Measurements from ENCODE around the gene SERPINB2. TPM values are rescaled to one million over a fixed set of nuclear protein-coding genes. Genes with fewer than 3 reads are reported as not detected.

SERPINB2 gene
- total RNA-seq, 1 donor from 2014 or later = 1.7 TPM

- no peak overlapping the region for H3K4me3 ChIP-seq (ENCODE audit: insufficient read depth, low read depth, low read length)
- Mint-ChIP-seq H3K9me3 (ENCODE audit: unreplicated experiment) (peaks cover 4% of the 10 kb centered on the region), H3K27ac (ENCODE audit: unreplicated experiment) (no peak overlapping the region), H3K4me3 (ENCODE audit: unreplicated experiment) (no peak overlapping the region), H3K4me1 (ENCODE audit: low read depth, unreplicated experiment) (peaks cover 3% of the 10 kb centered on the region), H3K36me3 (ENCODE audit: low read depth, unreplicated experiment) (no peaks in the 10 kb centered on the region), H3K27me3 (ENCODE audit: low read depth, unreplicated experiment) (no peaks in the 10 kb centered on the region)
- no peaks in the 10 kb centered on the region for H3K79me2 ChIP-seq (ENCODE audit: insufficient read depth, low read length)
- TF ChIP-seq CTCF (IDR thresholded peaks at IDR 0.05; ENCODE audit: insufficient read depth, low read depth, low read length) (no peak), EZH2 (IDR thresholded peaks at IDR 0.05; ENCODE audit: insufficient read depth, low read length) (no peak)
- no peak overlapping the region for H3K27ac ChIP-seq (ENCODE audit: low read depth, low read length)
- FAIRE-seq (no peak), DNase-seq (ENCODE audit: low read depth) (no peak)
- H4K20me1 ChIP-seq (ENCODE audit: insufficient read depth, low read length) = no peaks in the 10 kb centered on the region
- no peaks in the 10 kb centered on the region for H3K27me3 ChIP-seq (ENCODE audit: insufficient read depth, low read length)
- H2AFZ ChIP-seq (ENCODE audit: low read depth, low read length) = no peak overlapping the region
- no peaks in the 10 kb centered on the region for H3K9me3 ChIP-seq (ENCODE audit: insufficient read depth, low read depth, low read length)
- H3K36me3 ChIP-seq (ENCODE audit: insufficient read depth, low read length) = no peaks in the 10 kb centered on the region
- H3K9ac ChIP-seq (ENCODE audit: low read length) = no peak overlapping the region
- H3K4me2 ChIP-seq (ENCODE audit: low read length) = no peak overlapping the region
- H3K4me1 ChIP-seq (ENCODE audit: insufficient read depth, low read length) = no peaks in the 10 kb centered on the region
Measured at GRCh38 chr18:63872586-63872985, 14.9 kb upstream of the SERPINB2 start.

GRCh38 chr18:63878343-63878742, 9.2 kb upstream of the SERPINB2 start:
- Histone ChIP-seq H3K36me3 (ENCODE audit: insufficient read depth, low read length) (no peaks in the 10 kb centered on the region), H4K20me1 (ENCODE audit: insufficient read depth, low read length) (no peaks in the 10 kb centered on the region), H3K27me3 (ENCODE audit: insufficient read depth, low read length) (no peaks in the 10 kb centered on the region), H3K79me2 (ENCODE audit: insufficient read depth, low read length) (no peaks in the 10 kb centered on the region), H3K9ac (ENCODE audit: low read length) (no peak overlapping the region), H3K9me3 (ENCODE audit: insufficient read depth, low read depth, low read length) (no peaks in the 10 kb centered on the region), H3K4me3 (ENCODE audit: insufficient read depth, low read depth, low read length) (no peak overlapping the region), H3K4me2 (ENCODE audit: low read length) (no peak overlapping the region), H3K4me1 (ENCODE audit: insufficient read depth, low read length) (peaks cover 14% of the 10 kb centered on the region), H2AFZ (ENCODE audit: low read depth, low read length) (no peak overlapping the region), H3K27ac (ENCODE audit: low read depth, low read length) (no peak overlapping the region)
- no peak overlapping the region for H3K27ac Mint-ChIP-seq (ENCODE audit: unreplicated experiment)
- no peak overlapping the region for H3K4me3 Mint-ChIP-seq (ENCODE audit: unreplicated experiment)
- H3K9me3 Mint-ChIP-seq (ENCODE audit: unreplicated experiment) = peaks cover 1% of the 10 kb centered on the region
- FAIRE-seq (no peak), DNase-seq (ENCODE audit: low read depth) (no peak)
- TF ChIP-seq CTCF (IDR thresholded peaks at IDR 0.05; ENCODE audit: insufficient read depth, low read depth, low read length) (no peak), EZH2 (IDR thresholded peaks at IDR 0.05; ENCODE audit: insufficient read depth, low read length) (no peak)
- peaks cover 20% of the 10 kb centered on the region for H3K4me1 Mint-ChIP-seq (ENCODE audit: low read depth, unreplicated experiment)
- no peaks in the 10 kb centered on the region for H3K27me3 Mint-ChIP-seq (ENCODE audit: low read depth, unreplicated experiment)
- H3K36me3 Mint-ChIP-seq (ENCODE audit: low read depth, unreplicated experiment) = no peaks in the 10 kb centered on the region

GRCh38 chr18:63878925-63879324, 8.6 kb upstream of the SERPINB2 start:
- no peak overlapping the region for H3K4me3 Mint-ChIP-seq (ENCODE audit: unreplicated experiment)
- Histone ChIP-seq H3K79me2 (ENCODE audit: insufficient read depth, low read length) (no peaks in the 10 kb centered on the region), H4K20me1 (ENCODE audit: insufficient read depth, low read length) (no peaks in the 10 kb centered on the region), H3K9me3 (ENCODE audit: insufficient read depth, low read depth, low read length) (no peaks in the 10 kb centered on the region), H3K27me3 (ENCODE audit: insufficient read depth, low read length) (no peaks in the 10 kb centered on the region), H2AFZ (ENCODE audit: low read depth, low read length) (no peak overlapping the region), H3K9ac (ENCODE audit: low read length) (no peak overlapping the region), H3K4me1 (ENCODE audit: insufficient read depth, low read length) (peaks cover 14% of the 10 kb centered on the region), H3K27ac (ENCODE audit: low read depth, low read length) (no peak overlapping the region), H3K4me3 (ENCODE audit: insufficient read depth, low read depth, low read length) (no peak overlapping the region), H3K4me2 (ENCODE audit: low read length) (no peak overlapping the region), H3K36me3 (ENCODE audit: insufficient read depth, low read length) (no peaks in the 10 kb centered on the region)
- no peak for DNase-seq (ENCODE audit: low read depth)
- peaks cover 1% of the 10 kb centered on the region for H3K9me3 Mint-ChIP-seq (ENCODE audit: unreplicated experiment)
- no peaks in the 10 kb centered on the region for H3K27me3 Mint-ChIP-seq (ENCODE audit: low read depth, unreplicated experiment)
- H3K36me3 Mint-ChIP-seq (ENCODE audit: low read depth, unreplicated experiment) = no peaks in the 10 kb centered on the region
- H3K27ac Mint-ChIP-seq (ENCODE audit: unreplicated experiment) = no peak overlapping the region
- peaks cover 20% of the 10 kb centered on the region for H3K4me1 Mint-ChIP-seq (ENCODE audit: low read depth, unreplicated experiment)
- TF ChIP-seq CTCF (IDR thresholded peaks at IDR 0.05; ENCODE audit: insufficient read depth, low read depth, low read length) = no peak
- TF ChIP-seq EZH2 (IDR thresholded peaks at IDR 0.05; ENCODE audit: insufficient read depth, low read length) = no peak
- no peak for FAIRE-seq

Data from astrocyte (in vitro differentiated cells and primary cell).